Articular chondrocyte of knee joint (primary cell): ENCODE measurements around the gene SCG5. TPM values are rescaled to one million over a fixed set of nuclear protein-coding genes. Genes with fewer than 3 reads are reported as not detected.

Experiments used
- small RNA-seq: library from RNA; depleted of rRNA; stranded (forward); fragments of <200 nt; gene quantifications from one replicate; pipeline ENCODE3, GENCODE V24; 2012
- total RNA-seq: library from RNA; depleted of rRNA; stranded (reverse); fragments of >200 nt; gene quantifications from 2 replicates; pipeline ENCODE4 v1.2.3, GENCODE V29; 2012

Gene SCG5, protein sequence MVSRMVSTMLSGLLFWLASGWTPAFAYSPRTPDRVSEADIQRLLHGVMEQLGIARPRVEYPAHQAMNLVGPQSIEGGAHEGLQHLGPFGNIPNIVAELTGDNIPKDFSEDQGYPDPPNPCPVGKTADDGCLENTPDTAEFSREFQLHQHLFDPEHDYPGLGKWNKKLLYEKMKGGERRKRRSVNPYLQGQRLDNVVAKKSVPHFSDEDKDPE
- 2.1 and 5.3 TPM in 2 replicates for total RNA-seq

DNA sequence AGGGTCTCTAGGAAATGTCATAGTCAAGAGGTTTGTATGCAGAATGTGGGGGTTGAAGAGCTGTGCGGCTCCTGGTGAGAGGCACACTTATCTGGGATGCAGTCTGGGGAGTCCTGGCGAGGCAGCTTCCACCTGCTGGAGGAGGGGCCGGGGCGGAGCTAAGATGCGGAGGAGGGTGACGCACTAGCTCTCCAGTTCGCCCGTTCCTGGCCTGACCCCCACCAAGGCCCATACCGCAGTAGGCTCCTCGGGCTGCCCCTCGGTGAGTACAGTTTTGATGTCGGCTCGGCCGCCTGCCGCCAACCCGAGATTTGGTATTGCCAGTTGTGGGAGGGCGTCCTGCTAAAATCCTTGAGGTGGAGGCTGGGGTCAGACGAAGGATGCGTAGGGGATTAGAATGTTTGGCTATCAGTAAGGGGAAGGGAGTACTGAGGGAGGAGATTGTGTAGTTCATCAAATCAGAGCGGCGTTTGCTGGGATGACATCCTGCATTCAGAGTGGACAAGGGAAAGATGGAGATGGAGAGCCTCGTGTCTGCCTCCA is at the start of gene SCG5:
Gene SCG5 (plus strand): TSS at position 194 of the 543 bp plus-strand sequence. CDS start 1,883 bp downstream, outside the sequence.

DNA sequence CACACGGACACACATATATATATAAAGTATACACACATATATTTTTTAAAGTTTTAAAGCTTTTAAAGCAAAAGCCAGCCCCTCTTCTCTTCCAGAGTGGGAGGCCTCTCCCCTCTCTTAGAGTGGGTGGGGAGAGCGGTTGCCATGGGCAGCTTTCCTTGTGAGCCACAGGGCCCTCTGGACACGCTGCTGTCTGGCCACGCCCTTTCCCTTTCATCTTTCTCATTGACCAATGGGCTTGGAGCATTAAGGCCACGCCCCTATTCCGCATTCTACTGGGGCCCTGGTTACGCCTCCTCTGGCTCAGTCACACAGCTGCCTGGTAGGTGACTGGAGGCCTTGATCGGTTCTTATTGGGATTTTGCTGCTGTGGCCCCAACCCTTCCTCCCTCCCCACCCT is 48.4 kb upstream of the SCG5 start, which contains the start of gene GOLGA8N:
Gene GOLGA8N (plus strand): TSS at position 306 of the 400 bp plus-strand sequence.

DNA sequence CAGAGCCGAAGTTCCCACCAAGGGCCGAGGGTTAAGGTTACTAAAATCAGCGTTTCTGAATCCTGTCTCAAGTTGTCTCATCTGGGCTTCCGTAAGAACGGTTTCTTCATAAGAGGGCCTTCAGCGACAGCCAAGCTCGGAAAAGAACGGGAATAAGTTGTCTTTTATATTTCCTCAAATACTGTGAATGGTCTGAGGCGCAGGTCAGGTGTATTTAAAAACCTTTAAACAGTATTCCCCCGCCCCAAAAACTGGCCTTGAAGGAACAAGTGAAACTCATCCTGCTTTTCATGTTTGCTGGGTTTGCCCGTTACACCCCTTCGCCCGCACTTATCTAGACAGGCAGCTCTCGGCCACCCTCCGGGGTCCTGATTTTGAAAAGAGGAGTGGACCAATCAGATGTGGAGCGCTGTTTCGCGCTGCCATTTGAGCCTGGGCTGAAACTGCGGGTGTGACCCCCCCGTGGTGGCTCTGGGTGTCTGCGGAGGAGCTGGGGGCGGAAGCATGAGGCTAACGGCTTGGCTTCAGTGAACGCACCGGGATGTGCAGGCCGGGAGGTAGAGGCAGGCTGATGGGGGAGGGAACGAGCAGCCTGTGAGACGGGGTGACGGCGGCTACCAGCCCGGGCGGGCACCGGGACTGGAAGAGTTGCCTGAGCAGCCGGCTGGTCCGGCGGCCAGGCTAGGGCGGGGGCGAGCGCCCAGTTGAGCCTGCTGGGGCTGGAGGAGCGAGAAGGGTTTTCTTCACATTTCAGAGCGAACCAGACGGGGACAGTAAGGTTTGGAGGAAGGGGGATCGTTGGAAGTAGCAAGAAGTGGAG is 26.2 kb upstream of the SCG5 start, which contains the start of gene ARHGAP11A:
Gene ARHGAP11A (plus strand): TSS at position 454 of the 820 bp plus-strand sequence. CDS start 708 bp downstream, outside the sequence.

DNA sequence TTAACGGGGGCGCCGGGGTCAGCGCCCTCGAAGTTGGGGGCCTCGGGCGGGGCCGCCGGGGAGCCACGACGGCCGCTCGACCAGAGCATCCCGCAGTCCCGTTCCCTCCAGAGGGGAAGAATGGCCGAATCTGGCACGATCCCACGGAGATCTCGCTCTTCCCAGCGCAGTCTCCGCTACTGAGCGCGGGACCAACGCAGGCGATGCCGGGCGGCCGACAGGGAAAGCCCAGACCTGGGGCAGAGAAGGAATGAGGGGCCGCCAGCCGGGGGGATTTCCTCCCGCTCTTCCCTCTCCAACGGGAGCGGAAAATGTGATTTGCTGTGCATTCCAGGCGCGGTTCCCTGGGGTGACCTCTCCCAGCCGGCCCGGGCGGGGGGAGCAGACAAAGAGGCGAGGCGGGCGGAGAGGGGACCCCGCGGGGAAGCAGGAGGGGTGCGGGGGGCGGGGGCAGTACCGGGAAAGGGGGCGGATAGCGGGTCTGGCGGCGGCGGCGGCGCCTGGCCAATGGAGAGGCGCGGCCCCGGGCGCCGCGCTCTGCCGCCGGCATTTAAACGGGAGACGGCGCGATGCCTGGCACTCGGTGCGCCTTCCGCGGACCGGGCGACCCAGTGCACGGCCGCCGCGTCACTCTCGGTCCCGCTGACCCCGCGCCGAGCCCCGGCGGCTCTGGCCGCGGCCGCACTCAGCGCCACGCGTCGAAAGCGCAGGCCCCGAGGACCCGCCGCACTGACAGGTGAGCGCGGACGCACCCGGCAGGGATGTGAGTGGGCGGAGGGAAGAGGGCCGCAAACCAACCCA is 76.1 kb downstream of the SCG5 start, which contains the start of gene GREM1:
Gene GREM1 (plus strand): TSS at position 579 of the 801 bp plus-strand sequence. CDS start 12,687 bp downstream, outside the sequence.

Small RNAs within 50 kb of the gene (small RNA-seq; reads per million reads assigned to genes)
- gene RN7SL286P, result not detected

Other genes starting within 250 kb of the SCG5 start
- gene GOLGA8K, start 238.4 kb upstream of the SCG5 start, total RNA-seq, result 0.32 and 1.6 TPM in 2 replicates
- gene GOLGA8O, start 186.1 kb upstream of the SCG5 start, total RNA-seq, result 0.97 and 1.3 TPM in 2 replicates
- 5.7 and 6.5 TPM in 2 replicates for gene GOLGA8N, start 48.3 kb upstream of the SCG5 start, total RNA-seq
- 17.1 and 23.5 TPM in 2 replicates for gene ARHGAP11A, start 26.2 kb upstream of the SCG5 start, total RNA-seq
- 39.1 and 224 TPM in 2 replicates for gene GREM1, start 76.3 kb downstream of the SCG5 start, total RNA-seq